Endothelial cell of umbilical vein (primary cell): ENCODE results near the gene TNP1. TPM values are rescaled to one million over a fixed set of nuclear protein-coding genes. Genes with fewer than 3 reads are reported as not detected.

ENCODE experiments used
- BruUV-seq: library from RNA; stranded (reverse); fragments of 400-500 nt; replicated peaks from 2 replicates; lab custom pipeline; 2021; lab: Mats Ljungman, UMichigan
- CTCF ChIA-PET: fragments of 300-600, 350-600 bp; sonication (Branson Sonifier 250); formaldehyde crosslinking; loops from one replicate; lab custom pipeline; 2021; ENCODE audit warnings: antibody characterized with exemption, inconsistent platforms; lab: Charles Lee
- POLR2A ChIA-PET: fragments of 300-600, 350-600 bp; sonication (Branson Sonifier 250); formaldehyde crosslinking; loops from one replicate; lab custom pipeline; 2021; ENCODE audit warnings: antibody characterized with exemption, inconsistent platforms; lab: Charles Lee
- DNase-seq: peaks from one replicate; pipeline ENCODE4 v3.0.0-alpha.2; 2011; ENCODE audit warnings: low read depth, low spot score
- FAIRE-seq: peaks from 2 replicates; lab custom pipeline; 2011; peaks lifted over from hg19 to GRCh38; lab: Jason Lieb, UNC
- H2AFZ ChIP-seq: 2 replicates; pipeline ENCODE4 v1.6.0; 2012; ENCODE audit warnings: low read depth, low read length, control low read depth, inconsistent platforms
- H3K27ac ChIP-seq: 2 replicates; pipeline ENCODE4 v1.5.1; 2011; ENCODE audit warnings: low read depth, mild to moderate bottlenecking, control low read depth, low read length, moderate library complexity; ENCODE audit not compliant: insufficient read depth
- H3K27me3 ChIP-seq, 2 experiments: 2 replicates each; pipeline versions ENCODE4 v1.6.0 to v1.6.1; 2011; ENCODE audit warnings: low read length in 2 of 2, mixed read lengths in 1 of 2; ENCODE audit not compliant: control insufficient read depth in 2 of 2, insufficient read depth in 2 of 2
- H3K36me3 ChIP-seq, 2 experiments: 2 replicates in 1 of 2; 3 replicates in 1 of 2; pipeline ENCODE4 v1.5.1; 2011; ENCODE audit warnings: low read length in 2 of 2, mild to moderate bottlenecking in 1 of 2, moderate library complexity in 1 of 2; ENCODE audit not compliant: control insufficient read depth in 2 of 2, insufficient read depth in 2 of 2; ENCODE audit errors: extremely low read depth in 1 of 2
- H3K4me1 ChIP-seq: 3 replicates; pipeline ENCODE4 v1.5.1; 2011; ENCODE audit warnings: mild to moderate bottlenecking, low read length; ENCODE audit not compliant: control insufficient read depth, insufficient read depth; ENCODE audit errors: extremely low read depth
- H3K4me2 ChIP-seq: 2 replicates; pipeline ENCODE4 v1.6.1; 2011; ENCODE audit warnings: low read length, control low read depth, mixed read lengths; ENCODE audit not compliant: insufficient read depth
- H3K4me3 ChIP-seq, 3 experiments: fragments of 200-600 bp in 1 of 3; sonication (generic), shearing (Covaris generic) in 1 of 3; replicated peaks in 1 of 3; 2 replicates each; pipeline ENCODE4 v1.5.1; 2011 to 2016; ENCODE audit warnings: control low read depth in 3 of 3, low read length in 3 of 3, mild to moderate bottlenecking in 2 of 3, inconsistent platforms in 1 of 3, low read depth in 1 of 3, moderate library complexity in 1 of 3; ENCODE audit not compliant: insufficient read depth in 1 of 3
- H3K79me2 ChIP-seq: 2 replicates; pipeline ENCODE4 v1.6.0; 2012; ENCODE audit warnings: low read length, inconsistent platforms; ENCODE audit not compliant: control insufficient read depth, insufficient read depth
- H3K9ac ChIP-seq: replicated peaks from 2 replicates; pipeline ENCODE3; 2011; ENCODE audit warnings: low read length, control low read depth; ENCODE audit not compliant: insufficient read depth; ENCODE audit errors: extremely low read depth
- H3K9me1 ChIP-seq: replicated peaks from 3 replicates; pipeline ENCODE4 v1.6.0; 2011; ENCODE audit warnings: mild to moderate bottlenecking, low read length; ENCODE audit not compliant: control insufficient read depth, insufficient read depth; ENCODE audit errors: extremely low read depth
- H3K9me3 ChIP-seq: replicated peaks from 2 replicates; pipeline ENCODE4 v1.5.1; 2012; ENCODE audit warnings: low read length, inconsistent platforms; ENCODE audit not compliant: control insufficient read depth, insufficient read depth
- H4K20me1 ChIP-seq: replicated peaks from 2 replicates; pipeline ENCODE3; 2011; ENCODE audit warnings: mild to moderate bottlenecking, low read length; ENCODE audit not compliant: control insufficient read depth, insufficient read depth; ENCODE audit errors: extremely low read depth
- CTCF ChIP-seq, 2 donors: IDR thresholded peaks; 1 replicate in 1 of 2; 2 replicates in 1 of 2; pipeline ENCODE4 v1.5.1; 2011; ENCODE audit warnings: low read length in 2 of 2, mild to moderate bottlenecking in 2 of 2, moderate library complexity in 2 of 2, control low read depth in 1 of 2, inconsistent platforms in 1 of 2, low read depth in 1 of 2; ENCODE audit not compliant: insufficient read depth in 1 of 2; ENCODE audit errors: extremely low read depth in 1 of 2
- EZH2 ChIP-seq: IDR thresholded peaks from 2 replicates; pipeline ENCODE4 v1.6.1; 2012; ENCODE audit warnings: borderline replicate concordance, low read depth, mild to moderate bottlenecking, moderate library complexity, low read length, inconsistent platforms; ENCODE audit not compliant: severe bottlenecking
- FOS ChIP-seq: IDR thresholded peaks from 2 replicates; pipeline ENCODE4 v1.6.1; 2011; ENCODE audit warnings: mild to moderate bottlenecking, low read length, moderate library complexity, borderline replicate concordance; ENCODE audit not compliant: insufficient read depth
- GATA2 ChIP-seq: IDR thresholded peaks from 2 replicates; pipeline ENCODE4 v1.7.0; 2011; ENCODE audit warnings: low read depth, mild to moderate bottlenecking, moderate library complexity, mixed read lengths, low read length; ENCODE audit not compliant: insufficient read length, insufficient read depth
- JUN ChIP-seq: IDR thresholded peaks from 2 replicates; pipeline ENCODE4 v1.6.1; 2011; ENCODE audit warnings: borderline replicate concordance, low read depth; ENCODE audit not compliant: insufficient read length, insufficient read depth
- MYC ChIP-seq: IDR thresholded peaks from one replicate; pipeline ENCODE4 v1.6.1; 2011; ENCODE audit warnings: mild to moderate bottlenecking, low read depth, low read length
- POLR2A ChIP-seq: IDR thresholded peaks from 2 replicates; pipeline ENCODE4 v1.6.1; 2012; ENCODE audit warnings: low read depth, mild to moderate bottlenecking, control low read depth, low read length
- POLR2AphosphoS5 ChIP-seq: IDR thresholded peaks from 2 replicates; pipeline ENCODE4 v1.6.1; 2012; ENCODE audit warnings: low read depth, mild to moderate bottlenecking, control low read depth, low read length, moderate library complexity; ENCODE audit not compliant: insufficient read depth
- dilution Hi-C: fragments of 300-500 bp; cut with MboI; formaldehyde crosslinking; loops from one replicate; pipeline ENCODE4 v1.15.0; 2019; ENCODE audit warnings: low sequenced_read_pairs; ENCODE audit not compliant: extremely low pct_ligation_motif_present
- intact Hi-C: fragments of 100-400 bp; cut with micrococcal nuclease; formaldehyde crosslinking; loops from one replicate; pipeline ENCODE4 v1.10.0; 2022
- polyA plus RNA-seq, 4 experiments: library from polyadenylated mRNA; depleted of rRNA in 3 of 4; stranded (reverse) in 3 of 4; unstranded in 1 of 4; fragments of >200 nt; gene quantifications; 2 replicates each; pipeline versions ENCODE4 v1.2.1 to v1.2.3, GENCODE V29; 2011 to 2012; ENCODE audit warnings: missing spikeins in 1 of 4
- total RNA-seq: library from RNA; stranded (reverse); gene quantifications from 2 replicates; pipeline ENCODE4 v1.2.3, GENCODE V29; 2021

Gene TNP1
- total and polyA plus RNA-seq, 2 donors (not counting 3 experiments of a cell fraction or from before 2014, with no cell fraction given), result not detected

- no peak for FAIRE-seq
- Histone ChIP-seq H3K27me3 (no peaks in the 10 kb centered on the region), H3K27ac (no peak overlapping the region), H3K4me1 (no peaks in the 10 kb centered on the region), H3K36me3 (no peaks in the 10 kb centered on the region), H4K20me1 (no peaks in the 10 kb centered on the region), H3K9me3 (no peaks in the 10 kb centered on the region), H3K9ac (no peak overlapping the region), H3K4me2 (no peak overlapping the region), H3K79me2 (no peaks in the 10 kb centered on the region), H2AFZ (no peak overlapping the region), H3K9me1 (no peaks in the 10 kb centered on the region), H3K4me3 (no peak overlapping the region)
- intact Hi-C loops (no loop called here), dilution Hi-C loops (no loop called here)
- ChIA-PET CTCF (no interaction called here), POLR2A (no interaction called here)
- DNase-seq, result no peak
- no TSS peak for BruUV-seq
- TF ChIP-seq POLR2AphosphoS5, result no peak
- TF ChIP-seq MYC, result no peak
- TF ChIP-seq EZH2, result no peak
Observed at GRCh38 chr2:216887138-216887537, 27.3 kb upstream of the TNP1 start.

GRCh38 chr2:216885117-216885553, 25.3 kb upstream of the TNP1 start:
- Histone ChIP-seq H3K27ac (no peak overlapping the region), H4K20me1 (no peaks in the 10 kb centered on the region), H3K4me3 (no peak overlapping the region), H3K79me2 (no peaks in the 10 kb centered on the region), H3K27me3 (no peaks in the 10 kb centered on the region), H3K9me1 (no peaks in the 10 kb centered on the region), H3K36me3 (no peaks in the 10 kb centered on the region), H3K9ac (no peak overlapping the region), H3K9me3 (no peaks in the 10 kb centered on the region), H2AFZ (no peak overlapping the region), H3K4me2 (no peak overlapping the region), H3K4me1 (no peaks in the 10 kb centered on the region)
- CTCF ChIA-PET, result no interaction called here
- TF ChIP-seq GATA2 (no peak), CTCF (IDR thresholded peaks at IDR 0.05; ENCODE audit: extremely low read depth in 1 of 2, insufficient read depth in 1 of 2, low read depth in 1 of 2, low read length in 2 of 2) (no peak), MYC (no peak), JUN (no peak), EZH2 (no peak), POLR2A (no peak), POLR2AphosphoS5 (no peak), FOS (no peak)
- DNase-seq (no peak), FAIRE-seq (no peak)
- dilution Hi-C loops, result no loop called here
- no TSS peak for BruUV-seq
- intact Hi-C loops, result no loop called here
- POLR2A ChIA-PET, result no interaction called here
